Activated T-cell treated with anti-CD3 and anti-CD28 coated beads, Interleukin-2, amount 50 U/mL, for 1 hour (primary cell): ENCODE data around the gene PIEZO2.

Experiments
- DNase-seq: peaks from one replicate; pipeline ENCODE4 v3.0.0-alpha.2; 2020

Gene PIEZO2

DNA sequence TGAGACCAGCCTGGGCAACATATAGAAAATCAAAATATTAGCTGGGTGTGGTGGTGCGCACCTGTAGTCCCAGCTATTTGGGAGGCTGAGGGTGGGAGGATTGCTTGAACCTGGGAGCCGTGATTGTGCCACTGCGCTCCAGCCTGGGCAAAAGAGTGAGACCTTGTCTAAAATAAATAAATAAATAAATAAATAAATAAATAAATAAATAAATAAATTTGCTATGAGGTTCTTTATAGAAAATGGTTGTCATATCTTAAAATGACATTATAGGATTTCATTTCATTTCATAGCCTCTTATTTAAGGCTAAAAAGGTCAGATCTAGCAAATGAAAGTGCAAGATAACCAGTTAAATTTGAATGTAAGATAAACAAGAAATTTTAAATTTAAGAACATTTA, 430.6 kb downstream of the PIEZO2 start:
- no peak for DNase-seq

- DNase-seq = no peak
Measured at GRCh38 chr18:10715791-10716190, 433.6 kb downstream of the PIEZO2 start.

DNA sequence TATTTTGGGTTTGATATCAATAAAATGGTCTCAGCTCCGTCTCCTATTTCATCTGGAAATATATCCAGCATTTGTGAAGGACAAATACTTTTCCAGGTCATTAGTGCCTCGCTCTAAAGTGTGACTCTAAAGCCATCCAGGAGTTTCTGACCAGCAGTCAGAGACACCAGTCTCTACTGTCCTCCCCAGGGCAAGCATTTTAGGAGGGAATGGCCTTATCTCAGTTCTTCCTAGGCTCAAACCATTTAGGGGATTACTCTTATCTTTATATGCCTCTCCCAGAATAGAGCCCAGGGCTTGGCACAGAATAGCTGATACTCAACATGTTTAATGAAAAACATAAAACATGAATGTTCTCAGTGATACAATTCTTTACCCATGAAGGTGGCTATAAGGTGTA, 436.0 kb downstream of the PIEZO2 start:
- no peak for DNase-seq

DNA sequence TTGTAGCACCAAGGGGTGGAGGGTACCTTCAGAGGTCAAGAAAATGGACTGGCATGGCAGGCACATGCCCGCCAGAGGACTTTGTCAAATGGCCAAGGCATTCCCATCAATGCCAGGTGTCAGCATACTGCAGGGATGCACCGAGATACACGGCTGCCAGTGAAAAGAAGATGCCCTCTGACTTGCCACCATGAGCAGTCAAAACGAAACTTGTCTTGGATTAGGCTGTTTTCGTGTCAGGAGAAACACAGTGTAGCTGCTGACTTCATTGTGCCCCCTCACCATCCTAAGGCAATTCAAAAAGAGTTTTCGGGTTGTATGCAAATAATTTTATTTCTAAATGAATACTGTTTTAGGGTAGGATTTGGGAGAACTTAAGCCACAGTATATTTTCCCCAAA, 442.1 kb downstream of the PIEZO2 start:
- DNase-seq = no peak

GRCh38 chr18:10705786-10706185, 443.6 kb downstream of the PIEZO2 start:
- no peak for DNase-seq

GRCh38 chr18:10705291-10705690, 444.1 kb downstream of the PIEZO2 start:
- no peak for DNase-seq

DNA sequence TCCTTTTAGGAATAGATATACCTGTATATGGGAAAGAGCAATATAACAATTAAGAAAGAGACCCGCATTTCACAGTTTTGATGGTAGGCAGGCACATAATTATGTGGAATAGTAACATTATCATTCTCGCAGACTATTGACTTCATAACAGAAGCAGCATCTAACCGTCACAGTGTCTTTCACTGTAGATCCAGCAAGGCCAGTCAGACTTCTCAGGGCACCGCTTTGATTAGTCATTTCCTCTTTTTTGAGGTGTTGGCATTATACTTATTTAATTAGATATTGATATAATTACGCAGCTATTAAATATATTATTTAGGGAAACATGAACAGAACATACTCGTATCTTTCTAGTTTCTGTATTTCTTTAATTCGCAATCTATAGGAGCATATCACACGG, 447.2 kb downstream of the PIEZO2 start:
- no peak for DNase-seq

DNA sequence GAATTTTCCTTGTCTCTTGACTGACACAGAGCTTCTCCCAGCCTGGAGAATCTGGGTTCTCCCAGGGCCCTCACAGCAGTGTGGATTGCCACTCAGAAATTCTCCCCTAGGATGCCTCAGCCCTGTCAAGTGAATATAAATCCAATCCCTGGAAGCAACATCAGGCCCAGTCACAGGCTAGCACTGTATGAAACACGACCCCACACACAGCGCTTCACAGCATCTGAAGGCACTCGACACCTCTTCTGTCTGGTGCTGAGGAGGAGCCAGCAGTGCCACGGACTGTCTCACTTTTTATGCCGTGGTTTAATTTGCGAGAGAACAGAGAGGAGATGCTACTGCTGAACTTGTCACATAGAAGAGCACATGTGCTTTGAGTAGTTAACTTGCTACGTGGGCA, 459.0 kb downstream of the PIEZO2 start:
- no peak for DNase-seq

DNA sequence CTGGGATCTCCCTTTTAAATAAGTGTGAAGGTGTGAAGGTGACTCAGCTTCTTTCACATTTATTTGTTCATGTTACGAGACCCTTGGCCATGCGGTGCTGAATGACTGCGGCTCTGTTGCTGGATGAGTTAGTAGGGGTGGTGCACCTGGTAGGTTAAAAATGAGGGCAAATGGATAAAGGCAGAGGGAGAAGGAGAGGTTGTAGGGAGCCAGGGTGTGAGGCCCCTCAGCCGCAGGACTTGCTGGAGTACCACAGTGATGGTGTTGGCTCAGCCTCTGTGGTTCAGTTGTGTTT, 459.4 kb downstream of the PIEZO2 start:
- DNase-seq = no peak

DNA sequence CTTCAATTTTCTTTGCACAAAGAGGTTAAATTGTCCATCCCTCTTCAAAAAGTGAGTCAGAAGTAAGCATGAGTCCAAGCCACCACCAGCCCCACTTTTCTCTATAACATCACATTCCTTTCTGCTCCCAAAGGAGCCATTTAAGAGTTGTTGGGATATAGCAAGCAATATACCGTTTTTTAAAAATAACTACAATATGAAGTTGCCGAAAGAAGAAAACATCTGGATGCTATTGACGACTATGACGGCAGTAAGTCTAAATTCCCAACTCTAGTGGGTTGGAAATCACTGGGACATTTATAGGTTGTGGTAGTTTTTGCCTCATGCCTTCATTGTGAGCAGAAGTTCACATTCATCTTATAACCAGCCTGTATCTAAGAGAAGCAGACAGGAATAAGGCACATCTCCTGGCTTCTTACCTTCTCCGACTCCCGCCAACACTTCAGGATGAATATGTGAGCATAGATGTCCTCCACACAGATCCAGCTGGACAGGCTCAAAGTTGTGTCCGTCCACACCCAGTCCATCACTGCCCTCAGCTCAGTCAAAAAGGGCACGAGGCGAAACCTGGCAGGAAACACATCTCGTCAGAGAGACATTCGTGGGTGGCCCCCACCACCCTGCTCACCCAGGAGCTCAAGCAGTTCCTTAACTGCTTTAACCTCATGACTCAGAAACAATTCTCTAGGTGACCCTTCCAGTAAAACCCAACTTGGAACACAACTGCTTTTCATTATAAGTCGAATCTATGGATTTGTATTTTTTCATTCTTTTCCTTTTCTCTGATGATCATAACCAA, 459.9 kb downstream of the PIEZO2 start:
- no peak for DNase-seq

DNA sequence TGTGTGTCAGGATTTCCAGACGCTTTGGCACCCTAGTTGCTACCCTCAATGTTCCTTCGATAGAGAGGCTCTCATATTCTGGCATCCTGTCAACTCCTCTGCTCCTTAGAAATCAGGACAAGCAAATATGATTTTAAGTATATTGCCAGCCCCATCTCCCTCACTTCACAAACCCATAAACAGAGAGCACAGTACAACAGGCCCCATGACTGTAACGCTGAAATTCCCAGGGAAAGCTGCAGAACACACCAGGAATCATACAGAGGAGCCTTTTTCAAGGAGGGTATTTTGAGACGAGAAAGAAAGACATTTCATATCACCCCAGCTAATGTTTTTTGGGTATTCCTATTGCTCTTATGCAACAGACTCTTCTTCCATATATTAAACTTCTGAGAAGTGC, 460.6 kb downstream of the PIEZO2 start:
- no peak for DNase-seq

GRCh38 chr18:10687161-10687925, 462.0 kb downstream of the PIEZO2 start:
- no peak for DNase-seq

- DNase-seq = no peak
Measured at GRCh38 chr18:10686308-10686707, 463.1 kb downstream of the PIEZO2 start.

DNA sequence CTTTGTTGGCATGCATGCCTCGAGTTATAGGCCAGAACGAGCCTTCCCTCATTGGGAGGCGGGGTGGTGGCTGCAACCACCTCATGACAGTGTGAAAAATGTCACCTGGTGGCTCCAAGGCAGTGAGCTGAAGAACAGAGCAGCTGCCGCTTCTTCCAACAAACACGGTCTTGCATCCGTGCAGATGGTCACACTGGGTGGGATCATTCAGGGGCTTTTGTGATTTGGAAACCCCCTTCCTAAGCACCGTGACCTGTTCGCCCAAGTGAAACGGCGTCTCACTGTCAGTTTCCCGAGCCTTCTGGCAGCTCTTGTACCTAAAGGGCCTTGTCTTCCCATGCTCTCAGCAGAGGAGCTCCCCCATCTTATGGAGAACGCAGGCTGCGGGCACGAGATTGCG, 463.9 kb downstream of the PIEZO2 start:
- DNase-seq = no peak

DNA sequence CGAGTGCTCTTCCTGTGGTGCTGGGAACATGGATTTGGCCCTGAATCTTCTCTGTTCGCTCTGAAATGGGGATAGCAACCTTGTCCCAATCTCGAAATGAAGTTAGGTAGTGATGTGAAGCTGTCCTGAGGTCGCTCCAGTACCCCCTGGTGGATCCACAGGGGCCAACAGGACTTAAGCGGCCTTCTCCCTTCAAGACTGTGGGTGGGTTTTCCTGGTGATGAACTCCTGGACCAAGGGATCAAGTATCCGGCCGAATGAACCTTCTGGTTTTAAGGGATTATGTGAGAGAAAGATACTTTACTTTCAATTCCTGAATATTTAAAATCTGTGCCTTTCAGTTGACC, 467.0 kb downstream of the PIEZO2 start:
- no peak for DNase-seq

DNA sequence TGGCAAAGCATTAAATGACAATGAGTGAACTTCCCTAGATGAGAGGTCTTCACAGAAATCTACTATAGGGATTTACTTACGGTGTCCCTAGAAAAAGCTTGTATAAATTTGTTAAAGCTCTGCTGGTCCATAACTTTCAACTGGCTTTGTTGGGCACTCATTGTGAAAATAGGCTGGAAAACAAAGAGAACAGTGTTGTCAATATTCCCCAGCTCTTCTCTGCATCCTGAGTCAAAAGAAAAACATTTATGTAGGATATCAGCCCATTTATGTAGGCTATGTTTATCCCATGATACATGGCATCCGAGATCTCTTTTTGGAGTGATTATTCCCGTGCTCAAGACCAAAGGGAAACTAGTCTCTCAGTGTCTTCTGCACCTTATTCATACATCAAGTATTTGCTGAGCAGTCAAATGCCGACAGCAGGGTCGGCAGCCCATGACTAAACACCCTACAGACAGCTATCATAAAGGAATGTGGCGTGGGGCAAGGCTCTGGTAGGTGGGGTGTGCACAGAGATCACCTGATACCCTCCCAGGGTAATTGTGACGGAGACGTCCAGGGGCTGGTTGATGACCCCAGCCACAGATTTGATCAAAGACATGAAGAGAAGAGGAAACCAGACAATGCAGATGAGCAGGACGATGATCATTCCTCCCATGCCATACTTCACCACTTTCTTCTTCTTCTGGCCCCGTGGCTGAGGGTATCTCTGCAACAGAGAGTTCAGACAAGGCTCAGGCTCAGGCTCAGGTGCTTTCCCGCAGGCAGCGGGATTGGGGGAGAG, 467.6 kb downstream of the PIEZO2 start:
- no peak for DNase-seq

DNA sequence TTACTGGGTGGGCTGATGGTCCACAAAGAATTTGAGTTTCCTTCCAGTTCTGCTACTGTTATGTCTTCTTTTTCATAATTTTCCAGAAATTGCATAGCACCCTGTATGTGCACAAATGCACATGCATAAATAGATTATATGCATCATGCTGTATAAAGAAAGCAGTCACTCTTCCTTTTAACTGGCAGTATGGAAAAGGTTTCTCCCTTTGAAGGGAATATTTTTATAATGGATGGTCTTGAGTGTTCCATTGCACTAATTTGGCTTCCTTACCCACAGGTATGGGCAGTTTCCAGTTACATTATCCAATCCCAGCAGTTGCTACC, 469.1 kb downstream of the PIEZO2 start:
- DNase-seq = no peak

DNA sequence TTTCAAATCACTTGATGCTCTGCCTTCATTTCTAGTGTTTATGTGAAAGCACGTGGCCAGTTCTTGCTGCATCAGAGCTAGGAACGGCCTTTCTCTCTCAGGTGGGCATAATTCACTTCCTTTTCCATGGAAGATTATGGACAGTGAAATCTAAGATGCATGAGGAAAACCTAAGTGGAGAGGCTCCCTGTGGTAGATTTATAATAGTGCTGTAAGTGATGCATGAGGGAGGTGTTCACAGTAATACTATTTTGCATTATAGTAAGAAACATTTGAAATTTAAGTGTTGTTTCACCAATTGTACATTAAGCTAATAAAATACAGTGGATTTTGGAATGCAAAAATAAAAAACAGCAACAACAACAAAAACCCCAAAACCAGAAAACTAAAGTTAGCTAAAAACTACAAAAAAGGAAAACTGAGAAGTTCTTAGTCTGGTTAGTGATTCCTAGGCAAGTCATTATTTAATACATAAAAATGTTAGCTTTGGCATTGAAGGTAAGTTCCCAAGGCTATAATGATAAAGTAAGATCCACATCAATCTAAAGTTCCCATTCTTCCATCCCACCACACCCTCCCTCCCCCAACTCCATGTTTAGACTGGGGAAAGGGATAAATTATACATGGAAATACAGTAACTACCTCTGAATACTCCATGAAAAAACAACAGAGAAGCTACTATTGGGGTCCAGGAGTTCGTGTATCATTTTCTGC, 469.7 kb downstream of the PIEZO2 start:
- DNase-seq = no peak

DNA sequence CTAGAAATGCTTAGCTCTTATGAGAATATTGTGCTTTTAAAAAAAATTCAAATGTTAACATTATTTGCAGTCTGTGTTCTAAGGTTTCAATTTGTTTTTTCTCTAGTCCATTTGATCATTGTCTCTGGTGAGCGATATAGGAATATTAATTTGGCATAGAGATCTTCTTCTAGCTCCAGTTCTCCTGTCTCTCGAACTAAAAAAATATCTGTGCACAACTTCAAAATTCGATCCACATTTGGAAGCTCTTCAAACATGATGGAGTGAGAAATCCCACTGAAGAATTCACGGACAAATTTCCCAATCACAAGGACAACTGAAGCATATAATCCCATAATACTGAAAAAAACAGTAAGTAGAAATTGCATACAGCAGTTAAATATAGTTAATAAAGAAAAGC, 477.9 kb downstream of the PIEZO2 start:
- DNase-seq = no peak

DNA sequence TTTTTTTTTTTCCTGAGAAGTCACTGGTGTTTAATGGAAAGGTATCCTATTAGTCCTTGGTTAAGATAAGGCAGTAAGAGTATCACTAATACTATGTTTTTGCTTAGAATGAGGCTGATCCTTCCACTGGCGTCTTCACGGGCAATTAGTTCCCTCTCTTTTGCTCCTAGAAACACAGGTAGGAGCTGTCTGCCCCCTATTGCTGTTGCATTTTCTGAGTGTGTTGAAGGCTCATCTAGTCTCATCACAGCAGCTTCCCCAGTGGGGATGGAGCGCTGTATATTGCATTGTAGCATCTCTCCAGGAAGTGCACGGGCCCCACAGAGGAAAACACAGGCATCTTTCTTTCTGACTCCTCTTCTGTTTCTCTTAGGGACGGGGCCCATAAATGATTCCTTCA, 478.5 kb downstream of the PIEZO2 start:
- DNase-seq = no peak

GRCh38 chr18:10669441-10670100, 479.8 kb downstream of the PIEZO2 start:
- no peak for DNase-seq

DNA sequence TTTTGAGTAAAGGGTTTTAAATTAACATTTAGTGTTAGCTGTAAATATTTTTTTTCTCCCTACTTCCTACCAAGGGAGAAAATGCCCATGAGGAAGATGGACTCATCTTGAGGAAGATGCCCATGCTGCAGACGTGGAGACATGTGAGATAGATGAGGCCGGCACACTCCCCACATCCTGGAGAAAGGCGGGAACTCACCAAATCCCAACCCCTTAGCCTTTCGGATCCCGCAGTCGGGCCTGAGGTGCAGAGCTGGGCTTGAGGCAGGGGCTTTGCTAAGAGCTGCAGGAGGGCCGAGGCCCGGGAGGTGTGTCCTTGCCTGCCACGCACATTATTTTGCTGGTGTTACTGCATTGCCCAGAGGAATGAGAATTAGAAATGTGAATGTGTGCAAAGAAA, 485.6 kb downstream of the PIEZO2 start:
- DNase-seq = no peak

GRCh38 chr18:10661317-10661716, 488.1 kb downstream of the PIEZO2 start:
- no peak for DNase-seq
